GM18951 (cell line): ENCODE measurements around the gene TRUB1.
"Not testable (repeated sequence)": the region's sequence is repeated elsewhere in the genome, so short reads cannot be mapped to it uniquely, and the experiment has no call there.

Experiments
- POLR2A ChIP-seq: IDR thresholded peaks from 4 replicates; pipeline ENCODE4 v1.6.1; 2011; ENCODE audit warnings: mild to moderate bottlenecking; ENCODE audit not compliant: insufficient read length, insufficient read depth; ENCODE audit errors: extremely low read depth
- in situ Hi-C: fragments of 300-500 bp; cut with MboI; formaldehyde crosslinking; loops from one replicate; pipeline ENCODE4 v1.12.0; 2022; ENCODE audit warnings: low sequenced_read_pairs, mixed read lengths, inconsistent platforms; ENCODE audit not compliant: unreplicated experiment

The TRUB1 gene

GRCh38 chr10:114937962-114938855 lies at the start of gene TRUB1:
Gene TRUB1 (plus strand): TSS chr10:114938195. CDS start chr10:114938254, 59 bp downstream.
- peak; percentile 85 for TF ChIP-seq POLR2A
- in situ Hi-C loops: no loop called here

- in situ Hi-C loops: no loop called here
- TF ChIP-seq POLR2A: no peak
These were observed 44.7 kb upstream of the TRUB1 start for GRCh38 chr10:114893251-114893650.

- TF ChIP-seq POLR2A: no peak
- in situ Hi-C loops: no loop called here
These were observed 43.1 kb upstream of the TRUB1 start for GRCh38 chr10:114894911-114895310.

- in situ Hi-C loops: not testable (repeated sequence)
These were observed 41.0 kb upstream of the TRUB1 start for GRCh38 chr10:114897011-114897410.

GRCh38 chr10:114897593-114897992 lies 40.4 kb upstream of the TRUB1 start:
- no peak for TF ChIP-seq POLR2A
- in situ Hi-C loops: no loop called here

GRCh38 chr10:114899982-114900381 lies 38.0 kb upstream of the TRUB1 start:
- TF ChIP-seq POLR2A: no peak
- in situ Hi-C loops: no loop called here

- no peak for TF ChIP-seq POLR2A
- in situ Hi-C loops: no loop called here
These were observed 37.3 kb upstream of the TRUB1 start for GRCh38 chr10:114900658-114901057.

- in situ Hi-C loops: no loop called here
- TF ChIP-seq POLR2A: no peak
These were observed 35.8 kb upstream of the TRUB1 start for GRCh38 chr10:114902151-114902550.

- in situ Hi-C loops: no loop called here
- TF ChIP-seq POLR2A: no peak
These were observed 32.5 kb upstream of the TRUB1 start for GRCh38 chr10:114905450-114905849.

- in situ Hi-C loops: no loop called here
- no peak for TF ChIP-seq POLR2A
These were observed 31.0 kb upstream of the TRUB1 start for GRCh38 chr10:114906981-114907380.

GRCh38 chr10:114908896-114909295 lies 29.1 kb upstream of the TRUB1 start:
- in situ Hi-C loops: no loop called here

GRCh38 chr10:114911052-114911711 lies 26.8 kb upstream of the TRUB1 start:
- in situ Hi-C loops: no loop called here
- no peak for TF ChIP-seq POLR2A

More at GRCh38 chr10:114908896-114909295, 29.1 kb upstream of the TRUB1 start:
- no peak for TF ChIP-seq POLR2A

GRCh38 chr10:114911801-114912469 lies 26.1 kb upstream of the TRUB1 start:
- TF ChIP-seq POLR2A: no peak
- in situ Hi-C loops: no loop called here
